ENCODE measurements around the gene RRP9.

RRP9 gene

DNA sequence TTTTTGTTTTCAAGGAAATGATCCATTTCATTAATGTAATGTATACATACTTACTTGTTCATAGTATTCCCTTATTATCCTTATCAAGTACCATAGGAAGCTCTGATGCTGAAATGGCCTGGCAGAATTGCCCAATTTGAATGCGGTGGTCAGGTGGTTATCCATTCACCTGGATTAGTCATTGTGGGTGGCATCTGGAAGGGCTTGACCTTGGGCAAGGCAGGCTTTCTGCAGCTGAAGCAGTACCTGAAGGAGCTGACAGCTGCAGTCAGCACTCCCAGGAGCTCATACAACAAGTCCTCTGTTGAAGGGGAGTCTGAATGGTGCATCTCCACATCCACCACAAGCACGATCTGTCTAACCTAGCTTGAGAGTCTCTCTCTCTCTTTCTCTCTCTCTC is 54.1 kb downstream of the RRP9 start:
- no peak overlapping the region for H3K4me3 ChIP-seq (ENCODE audit: low read depth, low read length)
- no peak for DNase-seq (ENCODE audit: low read depth)
- in situ Hi-C loops (cut with HindIII; ENCODE audit: low sequenced_read_pairs), result no loop called here
- no peak for TF ChIP-seq CTCF (IDR thresholded peaks at IDR 0.05; ENCODE audit: low read depth, low read length, missing control alignments)

GRCh38 chr3:51886447-51886846 is 55.3 kb downstream of the RRP9 start:
- no peak for DNase-seq (ENCODE audit: low read depth)
- in situ Hi-C loops (cut with HindIII; ENCODE audit: low sequenced_read_pairs), result no loop called here
- no peak overlapping the region for H3K4me3 ChIP-seq (ENCODE audit: low read depth, low read length)
- no peak for TF ChIP-seq CTCF (IDR thresholded peaks at IDR 0.05; ENCODE audit: low read depth, low read length, missing control alignments)

All from astrocyte of the cerebellum (primary cell).